GM10266 (cell line): ENCODE data around the gene IL1B.

Experiments
- DNase-seq: peaks from one replicate; pipeline ENCODE4 v3.0.0; 2012; ENCODE audit errors: extremely low spot score
- CTCF ChIP-seq: IDR thresholded peaks from 2 replicates; pipeline ENCODE4 v1.5.1; 2012; ENCODE audit warnings: mild to moderate bottlenecking, low read depth; ENCODE audit not compliant: control insufficient read depth, insufficient read depth; ENCODE audit errors: missing control alignments

Gene IL1B

DNA sequence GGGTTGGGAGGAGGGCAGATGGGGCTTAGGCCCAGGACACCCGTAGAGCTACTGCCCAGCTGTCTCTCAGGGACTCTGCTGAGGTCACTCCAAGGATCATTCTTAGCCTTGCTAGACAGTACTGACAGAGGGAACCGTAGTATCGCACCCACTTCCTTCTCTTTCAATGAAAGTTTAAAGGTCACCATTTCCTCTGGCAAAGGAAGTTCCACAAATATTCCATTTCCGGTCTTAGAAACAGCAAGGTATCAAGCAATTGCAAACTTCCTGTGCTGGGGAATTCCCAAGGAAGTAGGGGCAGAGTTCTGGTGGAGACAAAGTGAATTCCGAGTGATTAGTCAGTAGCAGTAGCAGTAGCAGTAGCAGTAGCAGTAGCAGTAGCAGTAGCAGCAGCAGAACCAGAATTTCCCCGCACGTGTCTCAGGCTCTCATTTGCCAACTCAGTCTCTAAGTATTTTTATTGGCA, 24.7 kb downstream of the IL1B start:
- no peak for TF ChIP-seq CTCF
- no peak for DNase-seq

DNA sequence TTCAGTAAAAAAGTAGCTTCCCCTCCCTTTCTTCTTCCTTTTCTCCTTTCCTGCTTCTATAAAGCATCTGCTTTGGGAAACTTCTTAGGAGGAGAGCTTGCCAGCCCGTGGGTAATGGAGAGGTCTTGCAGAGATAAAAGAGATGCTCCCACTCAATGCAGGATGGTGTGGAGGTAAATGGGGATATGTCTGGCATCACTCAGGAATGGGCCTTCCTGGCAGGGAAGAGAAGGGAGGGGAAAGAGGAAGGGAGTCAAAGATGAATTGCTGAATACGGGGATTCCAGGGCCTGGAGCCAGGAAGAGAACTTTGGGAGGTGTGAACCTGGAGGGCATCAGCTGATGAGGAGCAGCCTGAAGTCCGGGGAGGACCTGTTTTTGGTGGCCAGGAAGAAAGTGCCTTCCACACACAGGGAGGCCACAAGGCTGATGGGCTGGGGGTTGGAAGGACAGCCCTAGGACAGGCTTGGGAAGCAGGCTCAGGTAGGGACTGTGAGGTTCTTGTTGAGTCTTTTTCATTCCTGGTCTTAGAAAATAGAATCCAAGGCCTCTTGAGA, 25.2 kb downstream of the IL1B start:
- no peak for TF ChIP-seq CTCF
- DNase-seq = no peak

GRCh38 chr2:112809112-112809511, 27.5 kb downstream of the IL1B start:
- TF ChIP-seq CTCF = no peak
- DNase-seq = no peak

DNA sequence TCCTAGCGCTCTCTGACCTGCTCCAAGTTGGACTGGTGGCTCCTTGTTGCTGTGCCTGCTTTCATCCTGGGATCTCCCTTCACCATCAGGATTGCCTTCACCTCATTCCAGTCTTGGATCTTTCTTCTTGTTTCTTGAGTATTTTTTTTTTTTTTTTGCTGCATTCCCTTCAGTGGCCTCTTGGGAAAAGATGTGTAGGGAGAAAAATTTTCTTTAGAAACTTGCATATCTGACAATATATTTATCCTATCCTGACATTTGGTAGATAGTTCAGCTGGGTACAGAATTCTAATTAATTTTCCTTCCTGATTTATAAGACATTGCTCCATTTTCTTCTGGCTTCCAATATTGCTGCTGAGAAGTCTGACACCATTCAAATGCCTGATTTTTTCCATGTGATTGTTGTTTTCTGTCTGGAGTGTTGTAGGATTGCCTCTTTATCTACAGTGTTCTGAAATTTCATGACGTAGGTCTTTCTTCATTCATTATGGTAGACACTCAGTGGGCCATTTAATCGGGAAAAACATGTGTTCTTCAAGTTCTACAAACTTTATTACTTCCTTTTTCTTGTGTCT, 29.3 kb downstream of the IL1B start:
- no peak for DNase-seq
- TF ChIP-seq CTCF = no peak

GRCh38 chr2:112805542-112805941, 31.0 kb downstream of the IL1B start:
- no peak for TF ChIP-seq CTCF
- peak; percentile 68 for DNase-seq

DNA sequence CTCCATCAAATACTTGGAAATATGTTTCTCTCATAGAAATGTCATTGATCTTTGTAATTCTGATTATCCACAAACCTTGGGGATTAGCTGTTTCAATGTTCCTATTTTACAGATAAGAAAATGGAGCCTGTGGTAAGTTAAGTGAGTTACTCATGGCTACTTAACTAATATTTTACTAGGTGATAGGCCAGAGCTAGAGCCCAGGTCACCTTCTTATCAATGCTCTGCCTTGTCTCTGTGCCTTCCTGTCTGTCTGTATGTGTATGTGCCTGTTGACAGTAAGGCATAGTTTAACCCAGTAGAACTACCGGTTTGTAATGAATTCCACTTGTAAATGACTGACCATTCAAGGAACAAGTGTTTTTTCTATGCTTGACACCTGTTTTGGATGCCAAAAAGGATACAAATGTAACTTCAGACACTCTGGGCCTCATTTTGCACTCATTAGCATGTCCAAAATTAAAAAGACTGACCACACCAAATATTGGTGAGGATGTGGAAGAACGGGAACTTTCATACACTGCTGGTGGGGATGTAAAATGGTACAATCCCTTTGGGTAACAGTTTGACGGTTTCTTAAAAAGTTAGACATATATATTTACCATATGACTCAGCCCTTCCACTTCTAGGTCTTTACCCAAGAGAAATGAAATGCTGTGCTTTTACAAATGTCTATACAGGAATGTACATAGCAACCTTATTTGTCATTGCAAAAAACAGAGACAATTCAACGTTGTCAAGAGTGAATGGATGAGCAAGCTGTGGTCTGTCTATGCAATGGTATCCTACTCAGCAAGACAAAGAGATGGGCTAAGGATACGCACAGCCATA, 32.7 kb downstream of the IL1B start:
- DNase-seq = peak; percentile 17
- TF ChIP-seq CTCF = no peak
